A673 (cell line): Measurements from ENCODE around the gene XG. TPM values are rescaled to one million over a fixed set of nuclear protein-coding genes. Genes with fewer than 3 reads are reported as not detected.
A peak's percentile ranks its signal among the peaks of the same experiment; 100 is the strongest.

Experiments used
- BruUV-seq: library from RNA; stranded (reverse); fragments of 400-500 nt; replicated peaks from 2 replicates; lab custom pipeline; 2021; lab: Mats Ljungman, UMichigan
- CTCF ChIA-PET: fragments of 300-600 bp; sonication (Branson Sonifier 250); formaldehyde crosslinking; loops from one replicate; lab custom pipeline; 2022; ENCODE audit warnings: antibody characterized with exemption; lab: Charles Lee
- POLR2A ChIA-PET: fragments of 300-600 bp; sonication (Branson Sonifier 250); formaldehyde crosslinking; loops from one replicate; lab custom pipeline; 2022; ENCODE audit warnings: antibody characterized with exemption; ENCODE audit not compliant: low non-redundant PET; lab: Charles Lee
- DNase-seq: peaks from one replicate; pipeline ENCODE4 v3.0.0-alpha.2; 2015; ENCODE audit warnings: low spot score
- H3K27ac ChIP-seq: fragments of 200-600 bp; sonication (generic); 2 replicates; pipeline ENCODE4 v1.5.1; 2016; ENCODE audit warnings: mixed run types, low read depth, mild to moderate bottlenecking, mixed read lengths, antibody characterized with exemption, low read length; ENCODE audit not compliant: poor library complexity, severe bottlenecking
- H3K27me3 ChIP-seq: fragments of 200-600 bp; sonication (generic); replicated peaks from 2 replicates; pipeline ENCODE4 v1.6.1; 2017; ENCODE audit warnings: mixed run types, low read depth, mild to moderate bottlenecking, mixed read lengths, antibody characterized with exemption, low read length; ENCODE audit not compliant: insufficient read depth, poor library complexity
- H3K36me3 ChIP-seq: fragments of 200-600 bp; sonication (generic); 2 replicates; pipeline ENCODE4 v1.6.1; 2016; ENCODE audit warnings: mixed run types, mild to moderate bottlenecking, mixed read lengths, antibody characterized with exemption, low read length; ENCODE audit not compliant: insufficient read depth, poor library complexity, severe bottlenecking
- H3K4me1 ChIP-seq: fragments of 200-600 bp; sonication (generic); 2 replicates; pipeline ENCODE4 v1.6.1; 2017; ENCODE audit warnings: mixed run types, mild to moderate bottlenecking, mixed read lengths, antibody characterized with exemption, low read length; ENCODE audit not compliant: insufficient read depth, poor library complexity, severe bottlenecking
- H3K4me3 ChIP-seq: fragments of 200-600 bp; sonication (generic); 2 replicates; pipeline ENCODE4 v1.5.1; 2016; ENCODE audit warnings: low read depth, mixed run types, mild to moderate bottlenecking, mixed read lengths, low read length; ENCODE audit not compliant: poor library complexity, severe bottlenecking
- H3K9me3 ChIP-seq: fragments of 200-600 bp; sonication (generic); 2 replicates; pipeline ENCODE4 v1.6.1; 2016; ENCODE audit warnings: mixed run types, low read depth, mild to moderate bottlenecking, mixed read lengths, antibody characterized with exemption, low read length; ENCODE audit not compliant: poor library complexity, severe bottlenecking
- EZH2 ChIP-seq: fragments of 200-600 bp; sonication (generic); IDR thresholded peaks from 2 replicates; pipeline ENCODE4 v1.6.1; 2017; ENCODE audit warnings: borderline replicate concordance, low read depth, mild to moderate bottlenecking, mixed read lengths, antibody characterized with exemption, low read length; ENCODE audit not compliant: poor library complexity, severe bottlenecking
- intact Hi-C: fragments of 100-400 bp; cut with micrococcal nuclease; formaldehyde crosslinking; loops from one replicate; pipeline ENCODE4 v1.10.0; 2022; ENCODE audit not compliant: unreplicated experiment
- total RNA-seq: library from RNA; stranded (reverse); gene quantifications from 2 replicates; pipeline ENCODE4 v1.2.3, GENCODE V29; 2021
- TF ChIP-seq, protein P1 (sequence below): fragments of 300-800, 200-600 bp; sonication (generic); conservative IDR thresholded peaks from 2 replicates; pipeline ENCODE4 v1.5.1; 2017; ENCODE audit warnings: low read depth, mild to moderate bottlenecking, antibody characterized with exemption, low read length, moderate library complexity, mixed read lengths

XG gene
- total RNA-seq, 1 experiment from 2014 or later: 7.5 TPM

DNA sequence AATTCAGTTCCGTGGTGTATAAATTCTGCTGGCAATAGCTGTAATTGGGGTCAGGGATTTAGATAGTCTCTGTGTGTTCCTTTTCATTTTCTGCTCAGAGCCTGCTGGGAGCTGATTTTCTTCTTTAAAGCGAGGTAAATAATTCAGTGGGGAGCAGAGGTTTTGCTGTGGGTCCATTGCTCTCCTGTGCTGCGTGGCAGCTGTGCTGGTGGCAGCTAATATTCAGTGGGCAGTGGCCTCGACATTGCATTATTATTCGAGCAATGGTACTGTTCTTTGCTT, 13.7 kb downstream of the XG start:
- ChIA-PET POLR2A (no interaction called here), CTCF (no interaction called here)
- Histone ChIP-seq H3K4me1 (peaks cover 27% of the 10 kb centered on the region), H3K9me3 (no peaks in the 10 kb centered on the region), H3K4me3 (no peak overlapping the region), H3K27ac (peak overlapping the region; percentile 78), H3K27me3 (no peaks in the 10 kb centered on the region), H3K36me3 (no peaks in the 10 kb centered on the region)
- TF ChIP-seq, protein P1, sequence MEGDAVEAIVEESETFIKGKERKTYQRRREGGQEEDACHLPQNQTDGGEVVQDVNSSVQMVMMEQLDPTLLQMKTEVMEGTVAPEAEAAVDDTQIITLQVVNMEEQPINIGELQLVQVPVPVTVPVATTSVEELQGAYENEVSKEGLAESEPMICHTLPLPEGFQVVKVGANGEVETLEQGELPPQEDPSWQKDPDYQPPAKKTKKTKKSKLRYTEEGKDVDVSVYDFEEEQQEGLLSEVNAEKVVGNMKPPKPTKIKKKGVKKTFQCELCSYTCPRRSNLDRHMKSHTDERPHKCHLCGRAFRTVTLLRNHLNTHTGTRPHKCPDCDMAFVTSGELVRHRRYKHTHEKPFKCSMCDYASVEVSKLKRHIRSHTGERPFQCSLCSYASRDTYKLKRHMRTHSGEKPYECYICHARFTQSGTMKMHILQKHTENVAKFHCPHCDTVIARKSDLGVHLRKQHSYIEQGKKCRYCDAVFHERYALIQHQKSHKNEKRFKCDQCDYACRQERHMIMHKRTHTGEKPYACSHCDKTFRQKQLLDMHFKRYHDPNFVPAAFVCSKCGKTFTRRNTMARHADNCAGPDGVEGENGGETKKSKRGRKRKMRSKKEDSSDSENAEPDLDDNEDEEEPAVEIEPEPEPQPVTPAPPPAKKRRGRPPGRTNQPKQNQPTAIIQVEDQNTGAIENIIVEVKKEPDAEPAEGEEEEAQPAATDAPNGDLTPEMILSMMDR: no peak
- TF ChIP-seq EZH2: no peak
- DNase-seq: no peak
- intact Hi-C loops: loop anchor here (2.0 kb wide), 1 partner anchor 51 kb away; no protein-coding TSS in a partner anchor
- BruUV-seq: no TSS peak

DNA sequence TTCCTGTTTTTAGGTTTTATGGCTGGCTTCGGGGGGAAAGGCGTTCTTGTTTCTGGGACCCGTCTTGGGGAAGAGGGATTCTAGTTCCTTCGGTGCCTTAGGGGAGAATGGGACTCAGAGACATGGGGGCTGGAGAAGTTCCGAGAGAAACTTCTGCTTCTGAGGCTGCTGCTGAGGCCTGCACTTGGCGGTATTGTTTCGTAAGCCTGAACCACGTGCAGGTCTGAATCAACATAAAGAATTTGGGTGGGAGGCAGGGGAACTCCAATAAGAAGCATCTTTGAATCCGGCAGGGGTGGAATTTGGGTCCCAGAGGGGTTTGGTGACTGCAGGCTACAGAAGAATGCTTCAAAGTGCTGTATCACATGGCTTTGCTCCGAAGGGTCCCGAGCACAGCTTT, 15.1 kb downstream of the XG start:
- DNase-seq: no peak
- H3K27ac ChIP-seq: peak overlapping the region; percentile 78
- H3K36me3 ChIP-seq: no peaks in the 10 kb centered on the region
- H3K4me3 ChIP-seq: no peak overlapping the region
- ChIA-PET CTCF (no interaction called here), POLR2A (no interaction called here)
- intact Hi-C loops: no loop called here
- BruUV-seq: no TSS peak
- no peaks in the 10 kb centered on the region for H3K9me3 ChIP-seq
- H3K4me1 ChIP-seq: peaks cover 27% of the 10 kb centered on the region
- TF ChIP-seq, protein P1: no peak
- no peaks in the 10 kb centered on the region for H3K27me3 ChIP-seq

DNA sequence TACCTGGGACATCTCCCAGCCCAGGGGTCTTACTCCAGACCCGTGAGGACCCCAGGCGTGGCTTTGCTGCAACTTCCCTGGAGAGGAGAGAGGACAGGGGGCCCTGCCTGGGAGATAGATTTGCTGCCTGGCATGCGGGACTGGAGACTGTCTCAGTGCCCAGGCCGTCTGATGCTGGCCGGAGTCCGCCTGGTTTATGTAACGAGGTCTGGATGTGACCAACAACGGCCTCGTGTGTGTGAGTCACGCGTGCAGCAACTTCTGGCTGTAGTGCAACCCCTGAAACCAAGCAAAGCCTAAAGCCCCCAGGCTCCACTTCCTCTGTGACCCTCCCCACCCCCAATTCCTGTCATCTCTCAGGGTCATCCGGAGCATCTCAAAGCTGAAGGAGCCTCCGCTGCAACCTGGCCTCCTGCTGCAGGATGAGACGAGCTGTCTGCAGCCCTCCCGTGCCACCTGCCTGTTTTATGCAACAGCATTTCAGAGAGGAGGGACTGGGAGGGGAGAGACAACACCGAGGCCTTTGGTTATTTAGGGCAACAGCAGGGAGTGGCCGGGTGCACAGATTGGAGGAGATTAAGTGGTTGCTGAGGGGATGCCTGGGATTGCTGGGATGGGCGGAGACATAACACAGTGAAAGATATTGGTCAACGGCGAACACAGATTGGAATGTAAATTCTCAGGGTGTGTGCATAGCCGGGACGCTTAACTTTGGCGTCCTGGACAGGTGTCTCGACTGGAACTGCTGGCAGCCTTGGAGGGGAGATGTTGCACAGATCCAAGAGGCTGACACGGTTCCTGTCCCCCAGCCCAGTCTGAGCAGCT, 16.0 kb downstream of the XG start:
- H3K4me1 ChIP-seq: peaks cover 24% of the 10 kb centered on the region
- H3K27ac ChIP-seq: peak overlapping the region; percentile 78
- BruUV-seq: no TSS peak
- no peaks in the 10 kb centered on the region for H3K27me3 ChIP-seq
- CTCF ChIA-PET: no interaction called here
- POLR2A ChIA-PET: no interaction called here
- no peaks in the 10 kb centered on the region for H3K9me3 ChIP-seq
- intact Hi-C loops: no loop called here
- H3K36me3 ChIP-seq: no peaks in the 10 kb centered on the region
- DNase-seq: no peak
- TF ChIP-seq, protein P1: no peak
- no peak for TF ChIP-seq EZH2
- no peak overlapping the region for H3K4me3 ChIP-seq
